NT2/D1 (cell line): Measurements from ENCODE around the gene PPA1.

Experiments used
- YY1 ChIP-seq: IDR thresholded peaks from 2 replicates; pipeline ENCODE4 v1.6.1; 2011; ENCODE audit not compliant: insufficient read length, insufficient read depth
- ZNF274 ChIP-seq: IDR thresholded peaks from 2 replicates; pipeline ENCODE4 v1.6.1; 2011; ENCODE audit warnings: mild to moderate bottlenecking, low read depth, low read length

DNA sequence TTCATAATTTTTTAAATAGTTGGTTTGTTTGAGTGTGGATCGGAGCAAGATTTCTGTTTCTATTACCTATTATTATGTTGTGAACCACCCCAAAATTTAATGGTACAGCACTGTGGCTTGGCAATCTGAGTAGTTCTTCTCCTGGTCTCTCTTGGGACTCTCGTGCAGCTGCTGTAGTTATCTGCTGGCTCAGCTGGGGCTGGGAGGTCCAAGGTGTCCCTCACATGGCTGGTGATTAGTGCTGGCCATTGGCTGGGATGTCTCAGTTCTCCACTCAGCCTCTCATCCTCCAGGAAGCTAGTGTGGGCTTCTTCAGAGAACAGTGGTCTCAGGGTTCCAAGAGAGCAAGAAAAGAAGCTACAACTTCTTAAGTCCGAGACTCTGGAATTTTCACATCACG, 35.1 kb upstream of the PPA1 start:
- TF ChIP-seq ZNF274 (no peak), YY1 (no peak)
